ENCODE measurements around the gene PCBP2. TPM values are rescaled to one million over a fixed set of nuclear protein-coding genes. Genes with fewer than 3 reads are reported as not detected.
"Not testable (repeated sequence)": the region's sequence is repeated elsewhere in the genome, so short reads cannot be mapped to it uniquely, and the experiment has no call there.

The PCBP2 gene
- polyA plus RNA-seq, 1 experiment = 286 TPM

- Histone ChIP-seq H3K27ac (ENCODE audit: low read depth, low read length) (no peak overlapping the region), H3K4me3 (ENCODE audit: low read depth, low read length) (no peak overlapping the region), H3K9me3 (ENCODE audit: control insufficient read depth, insufficient read depth, low read length) (no peaks in the 10 kb centered on the region), H3K27me3 (ENCODE audit: control insufficient read depth, insufficient read depth, low read length) (no peaks in the 10 kb centered on the region)
- DNase-seq (ENCODE audit: low read depth, low spot score) = no peak
- TF ChIP-seq CTCF (IDR thresholded peaks at IDR 0.05; ENCODE audit: low read depth, low read length) = no peak
- ChIA-PET CTCF (interaction anchor here (0.6 to 2.8 kb wide), 7 partner anchors 18 to 94 kb away, joined by 3 to 25 read pairs (median 5); partner anchors contain the start of gene AAAS), POLR2A (interaction anchor here (0.6 kb wide), 1 partner anchor 88 kb away, joined by 4 read pairs; no protein-coding TSS in a partner anchor)
Measured at GRCh38 chr12:53414756-53415417, 37.0 kb upstream of the PCBP2 start.

- not testable (repeated sequence) for DNase-seq (ENCODE audit: low read depth, low spot score); H3K4me3 ChIP-seq (ENCODE audit: low read depth, low read length); H3K27ac ChIP-seq (ENCODE audit: low read depth, low read length); H3K9me3 ChIP-seq (ENCODE audit: control insufficient read depth, insufficient read depth, low read length); H3K27me3 ChIP-seq (ENCODE audit: control insufficient read depth, insufficient read depth, low read length)
- ChIA-PET POLR2A (interaction anchor here (0.7 kb wide), 1 partner anchor 28 kb away, joined by 3 read pairs; no protein-coding TSS in a partner anchor), CTCF (interaction anchor here (0.6 to 2.8 kb wide), 5 partner anchors 26 to 95 kb away, joined by 3 to 25 read pairs (median 16); partner anchors contain the start of gene AAAS)
Measured at GRCh38 chr12:53415752-53416389, 36.0 kb upstream of the PCBP2 start.

GRCh38 chr12:53417291-53417816, 34.5 kb upstream of the PCBP2 start:
- H3K4me3 ChIP-seq (ENCODE audit: low read depth, low read length); H3K27ac ChIP-seq (ENCODE audit: low read depth, low read length); DNase-seq (ENCODE audit: low read depth, low spot score); H3K27me3 ChIP-seq (ENCODE audit: control insufficient read depth, insufficient read depth, low read length); H3K9me3 ChIP-seq (ENCODE audit: control insufficient read depth, insufficient read depth, low read length): not testable (repeated sequence)
- ChIA-PET POLR2A (interaction anchor here (0.6 to 1.2 kb wide), 3 partner anchors 28 to 96 kb away, joined by 3 to 8 read pairs (median 4); partner anchors contain the start of gene AAAS), CTCF (interaction anchor here (0.6 to 2.8 kb wide), 6 partner anchors 63 to 220 kb away, joined by 3 to 24 read pairs (median 8); partner anchors contain the start of gene AAAS)

- Histone ChIP-seq H3K9me3 (ENCODE audit: control insufficient read depth, insufficient read depth, low read length) (no peaks in the 10 kb centered on the region), H3K4me3 (ENCODE audit: low read depth, low read length) (no peak overlapping the region), H3K27me3 (ENCODE audit: control insufficient read depth, insufficient read depth, low read length) (no peaks in the 10 kb centered on the region), H3K27ac (ENCODE audit: low read depth, low read length) (no peak overlapping the region)
- ChIA-PET CTCF (interaction anchor here (0.6 to 2.8 kb wide), 5 partner anchors 35 to 97 kb away, joined by 3 to 24 read pairs (median 10); partner anchors contain the start of gene AAAS), POLR2A (interaction anchor here (0.6 to 1.2 kb wide), 2 partner anchors 39 to 97 kb away, joined by 3 to 8 read pairs; no protein-coding TSS in a partner anchor)
- TF ChIP-seq CTCF (IDR thresholded peaks at IDR 0.05; ENCODE audit: low read depth, low read length) = no peak
- no peak for DNase-seq (ENCODE audit: low read depth, low spot score)
Measured at GRCh38 chr12:53418221-53418620, 33.7 kb upstream of the PCBP2 start.

- no peak overlapping the region for H3K27ac ChIP-seq (ENCODE audit: low read depth, low read length)
- no peak overlapping the region for H3K4me3 ChIP-seq (ENCODE audit: low read depth, low read length)
- ChIA-PET POLR2A (interaction anchor here (1.8 kb wide), 1 partner anchor 68 kb away, joined by 7 read pairs; no protein-coding TSS in a partner anchor), CTCF (interaction anchor here (0.6 to 7.5 kb wide), 2 partner anchors 65 to 99 kb away, joined by 4 to 325 read pairs; partner anchors contain the start of gene AAAS)
- no peak for TF ChIP-seq CTCF (IDR thresholded peaks at IDR 0.05; ENCODE audit: low read depth, low read length)
- peaks cover 7% of the 10 kb centered on the region for H3K27me3 ChIP-seq (ENCODE audit: control insufficient read depth, insufficient read depth, low read length)
- H3K9me3 ChIP-seq (ENCODE audit: control insufficient read depth, insufficient read depth, low read length) = no peaks in the 10 kb centered on the region
- no peak for DNase-seq (ENCODE audit: low read depth, low spot score)
Measured at GRCh38 chr12:53419756-53420155, 32.1 kb upstream of the PCBP2 start.

GRCh38 chr12:53422247-53422646, 29.7 kb upstream of the PCBP2 start:
- CTCF ChIA-PET = interaction anchor here (0.6 to 7.5 kb wide), 13 partner anchors 10 to 415 kb away, joined by 3 to 325 read pairs (median 4); no protein-coding TSS in a partner anchor
- not testable (repeated sequence) for DNase-seq (ENCODE audit: low read depth, low spot score); H3K27me3 ChIP-seq (ENCODE audit: control insufficient read depth, insufficient read depth, low read length); H3K9me3 ChIP-seq (ENCODE audit: control insufficient read depth, insufficient read depth, low read length); H3K27ac ChIP-seq (ENCODE audit: low read depth, low read length); H3K4me3 ChIP-seq (ENCODE audit: low read depth, low read length)
- POLR2A ChIA-PET = interaction anchor here (0.7 to 1.7 kb wide), 2 partner anchors 8 to 77 kb away, joined by 4 to 6 read pairs; no protein-coding TSS in a partner anchor
